Amniotic epithelial cell (primary cell): Measurements from ENCODE around the gene DUSP22.
"Not testable (repeated sequence)": the region's sequence is repeated elsewhere in the genome, so short reads cannot be mapped to it uniquely, and the experiment has no call there.

Source experiments
- DNase-seq: peaks from one replicate; pipeline ENCODE4 v3.0.0-alpha.2; 2010; ENCODE audit warnings: low read depth

The DUSP22 gene

DNA sequence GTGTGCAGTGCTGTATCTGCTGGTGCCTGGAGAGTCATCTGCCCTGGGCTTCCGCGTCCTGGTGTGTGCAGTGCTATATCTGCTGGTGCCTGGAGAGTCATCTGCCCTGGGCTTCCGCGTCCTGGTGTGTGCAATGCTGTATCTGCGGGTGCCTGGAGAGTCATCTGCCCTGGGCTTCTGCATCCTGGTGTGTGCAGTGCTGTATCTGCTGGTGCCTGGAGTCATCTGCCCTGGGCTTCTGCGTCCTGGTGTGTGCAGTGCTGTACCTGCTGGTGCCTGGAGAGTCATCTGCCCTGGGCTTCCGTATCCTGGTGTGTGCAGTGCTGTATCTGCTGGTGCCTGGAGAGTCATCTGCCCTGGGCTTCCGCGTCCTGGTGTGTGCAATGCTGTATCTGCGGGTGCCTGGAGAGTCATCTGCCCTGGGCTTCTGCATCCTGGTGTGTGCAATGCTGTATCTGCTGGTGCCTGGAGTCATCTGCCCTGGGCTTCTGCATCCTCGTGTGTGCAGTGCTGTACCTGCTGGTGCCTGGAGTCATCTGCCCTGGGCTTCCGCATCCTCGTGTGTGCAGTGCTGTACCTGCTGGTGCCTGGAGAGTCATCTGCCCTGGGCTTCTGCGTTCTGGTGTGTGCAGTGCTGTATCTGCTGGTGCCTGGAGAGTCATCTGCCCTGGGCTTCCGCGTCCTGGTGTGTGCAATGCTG is 33.0 kb downstream of the DUSP22 start:
- not testable (repeated sequence) for DNase-seq

DNA sequence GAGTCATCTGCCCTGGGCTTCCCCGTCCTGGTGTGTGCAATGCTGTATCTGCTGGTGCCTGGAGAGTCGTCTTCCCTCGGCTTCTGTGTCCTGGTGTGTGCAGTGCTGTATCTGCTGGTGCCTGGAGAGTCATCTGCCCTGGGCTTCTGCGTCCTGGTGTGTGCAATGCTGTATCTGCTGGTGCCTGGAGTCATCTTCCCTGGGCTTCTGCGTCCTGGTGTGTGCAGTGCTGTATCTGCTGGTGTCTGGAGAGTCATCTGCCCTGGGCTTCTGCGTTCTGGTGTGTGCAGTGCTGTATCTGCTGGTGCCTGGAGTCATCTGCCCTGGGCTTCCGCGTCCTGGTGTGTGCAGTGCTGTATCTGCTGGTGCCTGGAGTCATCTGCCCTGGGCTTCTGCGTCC is 33.8 kb downstream of the DUSP22 start:
- DNase-seq, result not testable (repeated sequence)

DNA sequence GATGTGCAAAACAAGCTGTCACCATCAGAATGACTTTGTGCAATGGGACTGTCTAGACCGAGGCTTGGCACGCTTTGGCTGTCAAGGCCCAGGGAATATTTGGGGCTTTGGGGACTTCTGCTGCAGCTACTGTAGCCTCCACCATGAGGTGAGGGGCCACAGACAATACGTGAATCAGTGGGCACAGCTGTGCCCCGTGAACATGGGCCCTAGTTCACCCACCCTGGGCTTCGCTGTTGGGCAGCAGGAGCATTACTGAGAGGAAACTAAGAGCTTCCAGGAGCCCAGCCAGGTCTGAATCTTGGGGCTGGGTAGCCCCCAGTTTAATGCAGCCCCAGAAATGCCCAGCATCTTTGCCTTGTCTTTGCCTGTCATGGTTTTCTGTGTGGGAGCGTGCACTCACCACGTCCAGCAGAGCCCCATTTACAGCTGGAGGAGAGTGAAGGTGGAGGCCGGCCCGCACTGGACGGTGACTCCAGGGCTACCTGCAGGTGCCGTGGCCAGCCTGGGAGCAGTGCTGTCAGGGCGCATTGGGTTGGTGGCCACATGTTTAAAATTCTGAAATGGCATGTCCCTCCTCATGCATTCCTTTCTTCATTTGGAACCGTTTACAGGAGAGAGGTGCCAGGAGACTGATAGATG is 34.7 kb downstream of the DUSP22 start:
- DNase-seq, result no peak

DNA sequence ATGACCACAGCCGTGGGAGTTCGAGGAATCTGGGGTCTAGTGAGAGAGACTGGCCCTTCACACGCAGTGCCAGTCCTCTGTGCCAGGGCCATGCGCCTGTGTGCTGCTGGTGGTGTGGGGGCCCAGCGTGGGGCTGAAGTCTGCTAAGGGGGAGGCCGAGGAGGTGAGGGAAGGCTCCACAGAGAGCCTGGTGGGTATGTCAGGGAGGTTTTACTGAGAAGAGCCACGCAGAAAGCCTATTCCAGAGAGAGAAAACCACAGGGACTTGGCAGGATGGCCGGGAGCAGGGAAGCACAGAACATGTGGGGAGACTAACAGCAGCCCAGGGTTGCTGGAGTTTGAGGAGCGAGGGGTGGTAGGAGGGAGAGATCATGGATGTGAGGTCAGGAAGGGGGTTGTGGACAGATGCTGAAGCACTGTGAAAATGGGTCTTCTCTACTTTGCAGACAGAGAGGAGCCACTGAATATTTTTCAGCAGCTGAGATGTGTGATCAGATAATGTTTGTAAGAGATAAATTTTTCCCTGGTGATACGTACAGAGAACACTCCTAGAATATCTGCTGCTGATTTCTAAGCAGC is 35.3 kb downstream of the DUSP22 start:
- DNase-seq, result peak; percentile 55

DNA sequence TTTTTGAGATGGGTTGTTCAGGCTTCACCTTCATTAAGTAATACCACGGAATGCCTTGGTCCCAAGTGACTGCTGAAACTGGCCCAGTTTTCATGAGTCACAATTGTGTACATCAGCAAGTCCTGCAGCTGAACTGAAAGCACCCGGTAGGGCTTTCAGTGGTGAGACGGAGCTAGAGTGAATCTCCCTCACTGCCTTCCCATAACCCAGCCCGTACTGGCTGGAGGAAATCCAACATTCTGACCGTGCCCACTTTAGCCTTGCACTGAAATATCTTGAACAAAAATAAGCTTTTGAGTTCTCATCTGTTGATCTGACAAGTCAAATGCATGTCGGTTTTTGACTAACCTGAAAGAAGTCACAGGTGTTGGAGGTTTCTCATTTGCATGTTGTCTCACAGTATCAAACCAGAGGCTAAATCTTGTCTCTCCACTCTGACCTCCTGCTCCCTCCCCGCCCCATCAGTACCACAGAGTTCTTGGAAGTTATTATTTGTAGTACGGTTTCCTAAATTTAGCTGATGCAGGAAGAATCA is 35.9 kb downstream of the DUSP22 start:
- peak; percentile 83 for DNase-seq

DNA sequence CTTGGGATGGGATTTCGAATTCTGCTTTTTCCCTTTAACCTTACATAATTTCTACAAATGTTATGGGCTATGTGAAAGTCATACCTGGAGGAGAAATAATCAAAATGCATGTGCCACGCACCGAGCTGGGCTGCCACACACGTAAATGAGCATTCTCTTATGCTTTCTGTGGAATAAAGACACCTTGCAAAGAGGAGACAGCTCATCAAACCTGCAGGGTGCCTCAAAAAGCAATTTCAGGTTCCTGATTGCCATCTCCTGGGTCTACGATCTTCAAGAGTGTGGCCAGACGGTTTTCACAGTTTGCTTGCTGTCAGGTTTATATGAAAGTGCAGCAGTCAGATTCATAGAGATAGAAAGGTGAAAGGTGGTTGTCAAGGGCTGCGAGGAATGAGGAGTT is 36.6 kb downstream of the DUSP22 start:
- no peak for DNase-seq

DNA sequence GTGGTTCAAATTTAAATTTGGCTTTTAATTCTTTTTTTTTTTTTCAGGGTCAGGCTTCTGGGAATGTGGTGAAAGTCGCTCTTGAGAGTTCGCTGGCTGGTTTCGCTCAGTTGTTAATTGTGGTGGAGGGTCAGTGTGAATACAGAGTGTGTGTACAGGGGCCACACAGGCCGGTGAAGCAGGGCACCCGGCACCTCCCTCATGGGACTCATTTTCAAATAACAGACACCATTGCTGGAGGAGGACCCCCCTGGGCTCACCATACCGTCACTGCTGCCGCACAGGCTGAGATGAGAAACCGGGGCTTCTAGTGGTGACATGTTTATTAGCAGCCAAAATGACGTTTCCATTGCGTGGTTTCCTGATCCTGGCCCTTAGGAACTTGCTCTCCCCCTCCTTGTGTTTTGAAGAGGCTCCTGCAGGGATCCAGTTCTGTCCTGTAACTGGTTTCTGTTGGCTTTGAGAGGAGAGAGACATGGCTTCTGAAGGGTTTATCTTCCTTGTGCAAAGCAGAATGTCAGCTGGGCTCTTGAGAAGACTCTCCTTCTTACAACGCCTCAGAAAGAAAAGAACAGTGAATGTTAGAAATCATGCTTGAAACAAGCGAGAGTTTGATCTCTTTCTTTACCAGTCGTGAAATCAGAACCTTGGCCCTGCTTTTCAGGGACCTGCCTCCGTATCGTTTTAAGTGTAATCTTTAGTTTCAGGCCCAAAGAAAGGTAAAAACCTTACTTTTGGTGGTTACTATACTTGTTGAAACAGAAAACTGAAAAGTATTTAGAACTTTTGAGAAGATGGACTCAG is 37.8 kb downstream of the DUSP22 start:
- DNase-seq, result no peak

DNA sequence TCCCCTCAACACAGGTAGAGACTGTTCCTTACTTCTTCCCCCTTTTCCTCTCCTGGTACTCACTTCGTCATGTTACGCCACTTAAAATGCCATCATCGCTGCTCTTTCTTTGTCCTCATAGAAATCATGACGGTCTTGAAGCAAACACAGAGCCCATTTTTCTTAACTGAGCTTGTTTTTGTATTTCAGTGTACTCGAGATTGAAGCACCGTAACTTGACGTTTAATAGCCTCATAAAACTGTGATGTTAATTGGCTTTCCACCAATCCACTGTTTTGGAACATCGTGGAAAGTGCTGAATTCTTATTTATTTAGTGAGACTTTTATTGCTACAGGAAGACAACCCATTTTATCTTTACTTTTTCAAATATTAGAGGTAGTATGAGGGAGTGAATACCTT is 38.7 kb downstream of the DUSP22 start:
- no peak for DNase-seq

DNA sequence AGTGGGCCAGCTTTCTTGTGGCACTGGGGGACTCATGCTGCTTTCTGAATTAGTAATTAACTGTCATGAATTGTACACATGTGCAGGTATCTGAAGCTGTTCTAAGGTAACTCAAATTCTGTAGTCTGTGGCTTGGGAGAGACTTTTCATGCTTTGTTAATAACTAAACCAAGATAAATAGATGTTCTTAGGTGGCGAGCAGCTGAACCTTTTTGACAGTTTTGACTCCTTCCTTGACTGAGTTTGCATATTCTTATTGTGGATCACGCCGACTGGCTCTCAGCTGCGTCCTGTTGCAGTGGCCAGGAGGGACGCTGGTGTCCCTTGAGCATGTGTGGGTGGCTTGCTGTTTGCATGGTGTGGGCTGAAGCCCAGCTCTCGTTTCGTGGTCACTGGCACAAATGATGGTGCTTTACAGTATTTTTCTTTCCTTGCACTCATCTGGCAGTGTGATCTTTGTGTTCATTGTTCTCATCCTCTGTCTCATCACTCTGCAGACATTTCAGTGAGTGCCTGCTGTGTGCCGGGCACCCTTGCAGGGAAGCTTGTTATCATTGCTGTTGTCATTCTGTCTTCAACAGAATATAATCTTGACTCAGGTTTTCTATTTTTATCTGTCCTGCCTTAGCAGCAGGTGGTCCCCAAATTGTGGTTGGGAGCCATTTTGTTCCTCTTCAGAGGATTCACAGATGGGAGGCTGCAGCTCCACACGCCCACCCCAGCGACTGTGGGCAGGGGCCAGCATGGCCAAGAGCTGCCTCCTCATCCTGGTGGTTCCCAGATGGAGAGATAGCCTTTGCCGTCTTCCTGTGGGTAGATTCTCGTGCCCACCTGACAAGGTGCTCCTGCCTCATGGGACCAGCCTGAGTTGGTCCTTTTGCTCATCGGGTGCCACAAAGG is 39.6 kb downstream of the DUSP22 start:
- DNase-seq, result no peak

DNA sequence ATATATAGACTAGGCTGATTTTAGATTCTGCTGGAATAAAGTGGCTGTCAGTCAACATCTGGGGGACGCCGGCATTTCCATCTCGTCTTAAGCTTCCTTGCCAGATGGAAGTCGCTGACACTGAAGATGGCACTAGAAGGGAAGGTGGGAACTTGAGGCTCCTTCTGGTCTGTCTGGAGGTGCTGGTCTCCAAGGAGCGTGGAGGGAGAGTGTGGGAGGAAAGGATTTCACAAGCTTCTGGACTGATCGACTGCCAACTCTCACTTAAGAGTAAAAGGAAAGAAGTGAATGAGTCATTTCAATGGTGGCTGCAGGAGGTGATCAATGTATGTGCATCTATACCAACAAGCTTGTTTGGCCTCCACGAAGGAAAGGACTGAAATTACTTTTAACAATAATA is 40.4 kb downstream of the DUSP22 start:
- DNase-seq, result peak; percentile 82

DNA sequence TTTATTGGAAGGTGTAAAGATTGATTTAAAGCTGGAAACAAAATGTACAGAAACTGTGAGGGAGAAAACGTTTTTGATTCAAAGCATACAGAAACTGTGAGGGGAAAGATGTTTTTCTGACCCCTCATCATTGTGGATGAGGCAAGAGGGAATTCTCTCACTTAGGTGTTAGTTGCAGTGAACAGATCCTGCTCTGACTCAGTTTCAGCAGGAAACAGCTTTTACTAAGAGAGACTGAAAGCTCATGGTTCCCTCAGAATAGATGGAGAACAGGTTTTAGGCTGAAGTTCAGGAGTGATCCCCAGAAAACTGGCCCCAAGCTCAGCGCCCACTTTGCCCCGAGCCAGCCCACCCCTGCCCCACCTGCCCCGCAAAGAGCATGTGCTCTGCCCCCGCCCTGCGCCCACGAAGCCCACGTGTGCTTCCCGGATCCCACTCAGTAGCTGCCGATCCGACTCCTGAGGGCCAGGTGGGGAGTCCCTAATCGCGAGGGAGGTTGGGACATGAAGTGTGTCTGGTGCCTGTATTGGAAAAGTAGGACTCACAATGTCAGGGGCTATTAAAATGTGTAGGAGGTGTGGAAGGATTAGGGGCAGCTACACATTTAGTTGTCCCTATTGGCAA is 41.2 kb downstream of the DUSP22 start:
- peak; percentile 22 for DNase-seq

DNA sequence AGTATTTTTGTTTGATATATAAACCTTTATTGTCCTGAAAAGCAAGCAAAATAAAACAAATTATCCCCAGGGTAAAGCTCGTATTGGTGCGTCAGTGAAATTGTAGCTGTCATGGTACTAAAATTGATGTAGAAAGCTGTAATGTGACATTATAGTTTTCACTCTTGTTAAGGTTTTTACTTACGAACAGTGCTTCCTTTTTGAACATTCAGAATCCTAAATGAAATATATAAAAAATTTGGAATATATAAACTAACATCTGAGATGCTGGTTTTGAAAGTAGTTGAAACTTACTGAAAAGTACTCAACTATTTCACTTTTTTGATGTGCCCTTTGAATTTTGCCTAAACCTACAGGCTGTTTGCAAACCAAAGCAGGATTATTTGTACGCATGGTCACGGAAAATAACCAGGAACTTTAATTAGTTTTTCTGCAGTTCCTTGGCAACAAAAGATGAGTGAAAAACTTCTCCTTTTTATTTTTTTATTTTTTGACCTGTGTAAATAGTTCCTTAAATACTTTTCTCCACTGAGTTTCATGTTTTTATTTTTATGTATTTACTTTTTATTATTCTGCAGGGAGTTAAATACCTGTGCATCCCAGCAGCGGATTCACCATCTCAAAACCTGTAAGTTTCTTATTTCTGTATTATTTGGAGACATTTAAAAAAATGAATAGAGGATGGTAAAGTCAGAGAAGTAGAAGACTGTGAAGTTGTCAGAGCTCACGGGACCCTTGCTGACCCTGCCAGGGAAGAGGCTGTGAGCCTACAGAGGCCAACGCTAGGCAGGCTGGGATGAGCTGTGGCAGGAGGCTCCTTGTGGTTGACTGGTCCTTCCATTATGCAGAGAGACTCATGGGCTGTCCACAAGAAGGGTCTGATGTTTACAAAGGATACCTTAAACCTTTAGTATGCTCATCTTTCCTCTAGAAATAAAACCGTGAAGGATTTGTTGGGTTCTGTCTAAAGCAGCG is 42.5 kb downstream of the DUSP22 start:
- DNase-seq, result no peak

DNA sequence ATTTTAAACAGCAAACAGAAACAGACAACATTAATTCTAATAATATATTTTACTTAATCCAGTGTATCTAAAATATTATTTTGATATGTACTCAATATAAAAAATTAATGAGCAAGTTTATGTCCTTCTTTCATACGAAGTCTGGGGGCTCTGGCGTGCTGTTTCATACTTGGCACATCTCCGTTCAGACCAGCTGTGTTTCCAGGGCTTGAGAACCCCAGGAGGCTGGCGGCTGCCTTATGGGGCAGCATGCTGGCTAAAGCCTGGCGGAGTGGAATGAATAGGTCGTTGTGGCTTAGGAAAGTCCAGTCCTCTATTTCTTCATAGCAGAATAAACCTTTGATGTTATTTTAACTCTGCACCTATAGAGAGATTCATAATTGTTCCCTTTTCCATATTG is 43.3 kb downstream of the DUSP22 start:
- DNase-seq, result no peak

DNA sequence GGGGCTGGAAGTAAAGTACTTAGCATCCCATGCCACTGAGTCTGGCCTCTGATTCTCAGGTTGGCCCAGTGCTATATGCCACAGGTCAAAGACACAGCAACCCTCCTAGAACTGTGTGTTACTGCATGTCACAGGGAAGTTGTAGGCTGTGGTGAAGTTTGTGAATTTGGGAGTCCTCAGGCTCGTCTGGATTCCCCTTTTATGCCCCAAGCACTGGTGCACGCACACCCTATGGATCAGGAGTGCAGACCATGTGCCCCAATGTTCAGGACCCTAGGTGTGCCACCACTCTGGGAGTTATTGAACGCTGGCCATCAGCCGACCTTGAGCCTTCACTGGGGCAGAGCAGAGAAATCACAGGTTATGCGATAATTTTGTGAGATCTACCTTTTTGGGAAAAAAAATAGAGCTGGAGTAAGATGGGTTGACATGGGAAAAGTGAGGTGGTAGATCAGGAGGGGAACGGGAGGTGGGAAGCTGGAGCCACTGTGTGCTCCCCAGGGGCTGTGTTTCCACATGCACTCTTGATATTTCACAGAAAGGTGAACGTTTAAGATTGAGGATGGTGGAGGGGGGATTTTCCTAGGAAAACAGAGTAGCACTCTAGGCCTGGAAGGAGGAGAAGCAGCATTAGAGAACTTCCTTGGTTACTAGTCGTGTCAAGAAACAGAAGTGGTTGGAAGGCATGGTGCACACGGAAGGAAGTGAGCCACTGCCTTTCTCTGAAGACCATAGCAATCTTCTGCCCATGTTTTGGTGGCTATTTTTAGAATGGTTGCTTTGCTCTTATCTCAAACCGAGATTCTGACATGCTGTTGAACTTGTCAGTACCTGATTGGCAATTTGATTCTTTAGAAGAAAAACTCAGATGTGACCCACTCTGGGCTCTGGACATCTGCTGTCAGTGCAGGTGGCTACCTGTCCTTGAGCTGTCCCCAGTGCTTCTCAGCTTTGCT is 44.1 kb downstream of the DUSP22 start:
- no peak for DNase-seq

DNA sequence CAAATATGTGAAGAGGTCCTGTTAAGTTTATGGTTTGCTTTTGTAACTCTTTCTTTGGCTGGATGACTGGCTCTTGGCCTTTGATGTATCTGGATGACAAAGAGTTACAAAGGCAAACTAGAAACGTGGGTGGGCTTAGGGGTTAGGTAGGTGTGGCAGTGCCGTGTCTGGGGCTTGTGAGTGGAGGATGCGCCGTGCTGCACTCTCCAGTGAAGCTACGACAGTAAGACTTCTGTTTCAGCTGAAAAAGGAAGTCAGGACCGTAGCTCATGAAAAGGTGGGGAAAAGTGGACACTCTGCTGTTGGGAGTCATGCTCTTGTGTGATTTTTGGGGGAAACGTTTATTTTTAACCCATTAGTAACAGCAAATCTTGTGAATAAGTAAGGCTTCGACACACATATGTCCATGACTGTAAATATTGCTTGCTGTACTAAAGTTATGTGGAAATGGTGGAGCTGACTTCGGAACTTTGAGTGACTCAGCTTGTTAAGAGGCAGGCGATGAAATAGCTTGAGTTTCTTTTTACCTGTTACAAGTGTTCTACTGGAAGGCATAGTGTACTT is 45.6 kb downstream of the DUSP22 start:
- peak; percentile 27 for DNase-seq

DNA sequence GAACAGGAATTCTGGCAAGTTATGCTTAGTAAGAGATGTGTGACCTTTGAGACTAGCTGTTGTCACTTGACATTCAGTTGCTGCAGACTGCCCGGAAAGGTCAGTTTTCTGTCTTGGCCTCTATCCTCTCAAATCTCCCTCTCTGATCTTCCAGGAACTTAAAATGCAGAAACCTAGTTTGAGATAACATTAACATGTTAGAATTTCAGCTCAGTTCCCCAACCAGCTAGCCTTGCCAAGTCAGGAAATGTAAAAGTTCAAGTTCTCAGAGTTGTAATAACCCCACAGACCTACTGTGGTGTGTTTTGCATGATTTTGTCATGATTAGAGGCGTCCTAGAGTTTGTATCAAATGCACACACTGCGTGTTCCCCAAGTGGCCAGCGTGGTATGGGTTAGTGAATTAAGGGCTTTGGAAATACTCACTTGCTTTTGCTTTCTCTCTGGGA is 46.6 kb downstream of the DUSP22 start:
- no peak for DNase-seq

DNA sequence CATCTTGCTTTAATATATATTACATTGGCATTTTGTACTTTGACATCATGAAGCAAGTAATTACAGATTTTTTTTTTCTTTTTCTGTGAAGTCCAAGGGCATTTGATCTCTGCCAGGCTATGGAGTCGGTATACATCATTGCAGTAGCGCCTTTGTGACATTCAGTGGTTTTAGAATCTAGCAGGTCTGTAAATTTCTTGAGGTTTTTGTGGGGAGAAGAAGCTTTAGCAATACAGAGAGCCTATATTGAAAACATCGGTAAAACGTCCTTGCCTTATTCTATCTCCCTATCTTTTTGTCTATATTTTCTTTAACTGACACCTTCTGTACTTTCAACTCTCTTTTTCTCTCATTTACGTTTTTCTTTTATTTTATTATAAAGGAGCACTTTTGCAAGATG is 47.2 kb downstream of the DUSP22 start:
- DNase-seq, result no peak
